Stimulated activated CD8-positive, alpha-beta memory T cell treated with anti-CD3 and anti-CD28 coated beads, Interleukin-7, amount 100 ng/mL, for 24 hours (primary cell): ENCODE results near the gene ZNF101.
A peak's percentile ranks its signal among the peaks of the same experiment; 100 is the strongest.

Source experiments
- DNase-seq: peaks from one replicate; pipeline ENCODE4 v3.0.0-alpha.2; 2020; ENCODE audit warnings: low read depth

The ZNF101 gene

DNA sequence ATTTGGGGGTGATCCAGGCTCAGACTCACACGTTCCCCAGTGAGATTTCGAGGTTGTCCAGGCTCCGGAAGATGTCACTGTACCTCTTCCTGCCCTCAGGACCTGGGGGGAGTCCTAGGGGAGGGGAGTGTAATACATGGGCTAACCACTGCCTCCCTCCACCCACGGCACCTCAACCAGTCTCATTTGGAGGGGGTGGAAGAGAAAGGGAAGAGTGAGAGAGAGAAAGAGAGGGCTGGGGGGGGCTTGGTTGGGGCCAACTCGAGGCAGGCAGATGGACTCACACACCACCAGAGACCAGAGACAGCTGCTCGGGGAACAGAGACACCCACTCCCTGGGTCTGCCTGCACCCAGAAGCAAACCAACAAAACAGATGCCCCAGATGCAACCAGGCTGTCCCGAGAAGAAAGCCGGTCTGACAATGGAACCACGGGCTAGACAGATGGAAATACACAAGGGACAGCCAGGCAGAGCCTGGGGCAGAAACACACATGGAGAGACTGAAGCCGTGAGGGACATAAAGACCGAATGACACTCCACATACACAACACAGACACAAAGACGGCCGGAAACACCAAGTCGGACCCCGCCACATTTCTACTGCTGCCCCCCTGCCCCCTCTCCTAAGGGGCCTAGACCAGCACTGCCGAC, 26.0 kb upstream of the ZNF101 start:
- peak; percentile 7 for DNase-seq

GRCh38 chr19:19643158-19644053, 25.2 kb upstream of the ZNF101 start, which contains the start of gene GMIP:
Gene GMIP (minus strand): TSS chr19:19643657. CDS start chr19:19643529, 128 bp downstream.
- peak; percentile 72 for DNase-seq

DNA sequence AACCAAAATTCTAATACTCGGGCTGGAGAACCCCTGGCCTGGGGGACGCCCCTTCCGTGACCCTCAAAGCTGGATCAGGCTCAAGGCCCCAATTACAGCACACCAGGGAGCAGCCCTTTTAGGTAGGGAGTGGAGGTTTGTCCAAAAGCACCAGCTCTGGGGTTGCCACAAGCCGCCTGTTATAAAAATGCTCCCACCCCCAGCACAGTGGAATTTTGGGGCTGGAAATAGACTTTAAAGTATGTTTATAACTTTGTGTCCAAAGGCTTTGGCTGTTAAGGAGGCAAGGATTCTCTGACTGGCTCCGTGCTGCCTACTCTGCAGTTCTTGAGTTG, 24.6 kb upstream of the ZNF101 start:
- DNase-seq = no peak

DNA sequence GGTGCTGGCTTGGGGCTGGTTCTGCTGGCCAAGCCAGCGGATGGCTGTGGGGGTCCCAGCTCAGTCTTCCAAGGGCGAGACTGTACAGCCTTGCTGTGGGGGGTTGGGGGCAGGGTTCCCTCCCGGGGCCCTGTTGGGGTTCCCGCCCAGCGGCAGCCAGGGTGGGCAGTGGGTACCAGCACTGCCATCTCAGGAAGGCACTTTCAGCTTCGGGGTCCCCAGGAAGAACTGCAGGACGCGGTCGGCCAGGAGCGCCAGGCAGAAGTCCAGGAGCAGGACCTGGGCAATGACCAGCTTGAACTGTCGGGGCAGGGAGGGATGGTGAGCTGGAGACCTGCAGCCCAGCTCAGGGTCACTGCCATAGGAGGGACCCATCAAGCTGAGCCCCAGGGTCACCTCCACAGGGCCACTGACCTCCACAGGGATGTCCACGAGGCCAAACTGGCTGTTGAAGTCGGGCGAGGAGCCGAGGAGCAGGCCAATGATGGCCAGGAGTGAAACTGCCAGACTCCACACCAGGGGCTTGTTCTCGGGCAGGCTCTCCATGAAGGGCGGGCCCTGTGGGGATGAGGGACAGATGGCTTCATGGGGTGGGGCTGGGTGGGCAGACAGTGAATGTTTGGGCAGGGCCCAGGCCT, 23.3 kb upstream of the ZNF101 start:
- no peak for DNase-seq

GRCh38 chr19:19647037-19647835, 21.4 kb upstream of the ZNF101 start:
- DNase-seq = no peak

- no peak for DNase-seq
These were observed 19.5 kb upstream of the ZNF101 start for GRCh38 chr19:19649155-19649554.

DNA sequence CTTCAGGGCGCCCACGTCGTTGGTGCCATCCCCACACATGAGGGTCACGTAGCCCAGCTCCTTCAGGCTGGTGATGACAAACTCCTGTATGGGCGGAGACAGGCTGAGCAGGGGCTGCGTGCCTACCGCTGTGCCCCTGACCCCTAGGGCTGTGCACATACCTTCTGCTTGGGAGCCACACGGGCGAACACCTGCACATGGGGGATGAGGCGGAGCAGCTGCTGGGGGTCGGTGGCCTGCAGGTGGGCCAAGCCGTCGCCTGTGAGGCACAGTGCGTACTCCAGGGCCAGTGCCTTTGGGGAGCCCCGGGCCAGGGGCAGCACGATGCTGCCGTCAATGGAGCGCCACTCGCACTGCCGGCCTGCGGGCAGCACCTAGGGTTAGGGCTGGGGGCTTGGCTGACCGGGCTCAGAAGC, 19.1 kb upstream of the ZNF101 start:
- DNase-seq = no peak

DNA sequence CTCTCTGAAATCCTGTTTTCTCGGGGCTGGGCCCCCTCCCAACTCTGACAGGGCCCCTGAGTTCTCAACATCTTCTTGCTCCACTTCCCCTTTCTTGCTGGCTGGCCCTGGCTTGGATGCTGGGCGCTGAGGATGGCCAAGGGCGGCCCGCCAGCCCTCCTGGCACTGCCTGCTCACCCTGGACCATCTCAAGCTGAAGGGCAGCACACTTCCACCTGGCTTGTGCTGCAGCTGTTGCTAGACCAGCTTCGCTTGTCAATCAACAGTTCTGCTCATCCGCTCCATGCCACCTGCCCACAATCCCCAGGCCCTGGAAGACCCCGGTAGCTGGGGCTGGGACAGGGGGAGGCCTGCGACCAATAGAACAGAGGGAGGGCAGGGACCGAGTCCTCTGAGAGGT, 18.3 kb upstream of the ZNF101 start:
- DNase-seq = no peak

DNA sequence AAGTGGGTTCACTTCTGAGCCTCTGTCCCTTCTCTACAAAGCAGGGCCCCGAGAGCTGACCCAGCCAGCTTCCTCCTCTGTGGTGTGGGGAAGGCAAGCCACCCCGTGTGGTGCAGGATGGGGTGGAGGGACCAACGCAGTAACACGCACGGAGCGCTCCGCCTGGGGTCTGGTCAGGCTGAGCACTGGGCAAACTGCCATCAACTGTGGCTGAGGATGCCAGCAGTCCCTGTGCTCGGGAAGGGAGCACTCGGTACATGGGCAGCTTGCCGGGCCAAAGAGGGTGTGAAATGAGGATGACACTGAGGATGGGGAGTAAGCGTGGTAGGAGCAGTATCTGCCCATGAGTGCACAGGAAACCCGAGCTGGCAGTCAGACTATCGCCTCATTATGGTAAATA, 17.6 kb upstream of the ZNF101 start:
- no peak for DNase-seq

GRCh38 chr19:19652482-19653295, 15.9 kb upstream of the ZNF101 start:
- DNase-seq = no peak

- DNase-seq = no peak
These were observed 15.0 kb upstream of the ZNF101 start for GRCh38 chr19:19653597-19654147.

DNA sequence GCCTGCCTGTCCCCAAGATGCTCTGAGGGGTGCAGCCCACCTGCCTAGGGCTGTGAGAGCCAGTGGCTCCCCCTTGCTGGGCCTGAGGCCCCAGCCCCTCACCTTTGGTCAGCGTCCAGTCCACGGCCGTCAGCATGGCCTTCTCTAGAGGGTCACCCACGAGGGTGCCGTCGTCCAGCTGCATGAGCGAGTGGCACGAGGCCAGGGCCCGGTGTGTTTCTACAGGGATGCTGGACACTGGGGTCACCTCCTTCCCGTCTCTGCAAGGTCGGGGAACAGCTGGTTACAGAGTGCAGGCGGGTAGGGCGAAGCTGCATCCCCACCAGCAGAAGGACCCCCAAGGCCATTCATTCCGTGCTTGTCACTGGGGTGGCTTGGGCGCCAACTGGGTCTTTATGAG, 14.2 kb upstream of the ZNF101 start:
- no peak for DNase-seq

GRCh38 chr19:19655051-19655594, 13.5 kb upstream of the ZNF101 start:
- DNase-seq = no peak

GRCh38 chr19:19655641-19656343, 12.8 kb upstream of the ZNF101 start:
- DNase-seq = no peak

DNA sequence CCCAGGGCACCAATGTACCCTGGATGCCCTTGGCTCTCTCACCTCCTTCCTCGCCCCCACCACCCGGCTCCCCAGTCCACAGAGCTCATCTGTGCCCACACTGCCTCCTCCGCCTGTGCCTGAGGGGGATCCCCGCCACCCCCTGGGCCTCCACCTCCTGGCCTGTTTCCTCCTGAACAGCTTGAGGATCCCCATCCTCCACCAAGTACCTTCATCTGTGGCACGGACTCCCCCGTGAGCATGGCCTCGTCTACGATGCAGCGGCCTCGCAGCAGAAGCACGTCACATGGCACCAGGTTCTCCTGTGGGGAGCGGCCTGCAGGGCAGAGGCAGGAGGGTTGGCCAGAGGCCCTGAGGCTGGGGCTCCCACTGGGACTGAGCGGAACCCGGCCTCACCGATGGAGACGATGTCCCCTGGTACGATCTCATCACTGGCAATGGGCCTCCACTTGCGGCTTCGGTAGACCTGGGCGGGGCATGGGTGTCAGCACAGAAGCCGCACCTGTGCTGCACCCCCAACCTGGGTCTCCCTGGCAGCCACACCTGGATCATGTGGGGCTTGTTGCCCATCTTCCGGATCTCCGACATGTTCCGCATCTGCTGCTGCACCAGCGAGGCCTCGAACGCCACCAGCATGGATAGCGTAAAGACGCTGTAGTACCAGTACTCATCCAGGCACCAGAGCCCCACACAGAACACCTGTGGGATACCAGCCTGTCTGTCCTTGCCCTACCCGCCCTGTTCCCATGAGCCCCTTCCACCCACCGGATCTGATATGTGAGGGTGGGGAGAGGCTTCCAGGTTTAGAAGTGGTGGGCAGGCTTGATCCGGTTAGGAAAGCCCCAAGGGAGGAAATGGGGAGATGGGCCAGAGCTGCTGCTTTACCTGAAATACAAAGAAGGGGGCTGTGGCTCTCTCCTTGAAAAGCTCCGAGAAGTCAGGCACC, 11.9 kb upstream of the ZNF101 start:
- DNase-seq = no peak

- no peak for DNase-seq
These were observed 11.2 kb upstream of the ZNF101 start for GRCh38 chr19:19657397-19657783.

GRCh38 chr19:19659646-19660245, 8.9 kb upstream of the ZNF101 start:
- no peak for DNase-seq

DNA sequence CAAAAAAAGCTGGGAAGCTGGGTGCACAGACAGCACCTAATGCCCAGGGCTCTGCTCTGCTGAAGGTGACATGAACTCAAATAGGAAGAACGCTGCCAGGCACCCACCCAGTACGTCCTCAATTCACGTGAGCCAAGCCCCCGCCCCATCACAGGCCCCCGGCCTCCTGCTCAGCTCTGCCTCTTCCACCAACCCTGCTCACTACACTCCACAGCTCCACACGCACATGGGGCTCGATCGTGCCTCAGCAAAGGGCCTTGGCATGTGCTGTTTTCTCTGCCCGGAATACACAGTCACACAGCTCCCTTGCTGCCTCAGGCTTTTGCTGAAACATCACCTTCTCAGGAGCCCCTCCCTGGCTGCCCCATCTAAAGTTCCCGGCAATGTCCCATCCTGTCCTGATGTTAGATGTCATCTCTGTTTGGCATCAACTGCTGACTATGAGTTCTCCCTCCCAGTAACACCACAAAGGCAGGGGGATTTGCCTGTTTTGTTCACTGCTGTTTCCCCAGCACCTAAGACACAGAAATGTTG, 7.4 kb upstream of the ZNF101 start:
- DNase-seq = no peak
